HG03558 (cell line): ENCODE data around the gene TAMALIN.

Source experiments
- ATAC-seq: cut with Tn5 transposase; IDR thresholded peaks from one replicate; pipeline ENCODE4 v1.9.1; 2021; ENCODE audit warnings: moderate number of reproducible peaks; ENCODE audit not compliant: unreplicated experiment; ENCODE audit errors: extremely low read depth

The TAMALIN gene

GRCh38 chr12:52052468-52053186, 45.9 kb downstream of the TAMALIN start:
- no peak for ATAC-seq

GRCh38 chr12:52053536-52054209, 46.9 kb downstream of the TAMALIN start:
- no peak for ATAC-seq

GRCh38 chr12:52054231-52054832, 47.6 kb downstream of the TAMALIN start:
- ATAC-seq: no peak

GRCh38 chr12:52054833-52055730, 48.3 kb downstream of the TAMALIN start:
- ATAC-seq: no peak

GRCh38 chr12:52055731-52056711, 49.3 kb downstream of the TAMALIN start:
- ATAC-seq: no peak

GRCh38 chr12:52056801-52057637, 50.3 kb downstream of the TAMALIN start:
- ATAC-seq: no peak

GRCh38 chr12:52057638-52058576, 51.2 kb downstream of the TAMALIN start:
- ATAC-seq: no peak

- no peak for ATAC-seq
Measured at GRCh38 chr12:52058631-52059361, 52.0 kb downstream of the TAMALIN start.

GRCh38 chr12:52059582-52060497, 53.1 kb downstream of the TAMALIN start:
- ATAC-seq: no peak

- ATAC-seq: no peak
Measured at GRCh38 chr12:52060498-52061177, 53.9 kb downstream of the TAMALIN start.

- no peak for ATAC-seq
Measured at GRCh38 chr12:52061470-52062166, 54.9 kb downstream of the TAMALIN start.

- ATAC-seq: no peak
Measured at GRCh38 chr12:52062167-52063081, 55.7 kb downstream of the TAMALIN start.

- no peak for ATAC-seq
Measured at GRCh38 chr12:52063082-52063924, 56.6 kb downstream of the TAMALIN start.
